Measurements from ENCODE around the gene GSE1.

GSE1 gene

DNA sequence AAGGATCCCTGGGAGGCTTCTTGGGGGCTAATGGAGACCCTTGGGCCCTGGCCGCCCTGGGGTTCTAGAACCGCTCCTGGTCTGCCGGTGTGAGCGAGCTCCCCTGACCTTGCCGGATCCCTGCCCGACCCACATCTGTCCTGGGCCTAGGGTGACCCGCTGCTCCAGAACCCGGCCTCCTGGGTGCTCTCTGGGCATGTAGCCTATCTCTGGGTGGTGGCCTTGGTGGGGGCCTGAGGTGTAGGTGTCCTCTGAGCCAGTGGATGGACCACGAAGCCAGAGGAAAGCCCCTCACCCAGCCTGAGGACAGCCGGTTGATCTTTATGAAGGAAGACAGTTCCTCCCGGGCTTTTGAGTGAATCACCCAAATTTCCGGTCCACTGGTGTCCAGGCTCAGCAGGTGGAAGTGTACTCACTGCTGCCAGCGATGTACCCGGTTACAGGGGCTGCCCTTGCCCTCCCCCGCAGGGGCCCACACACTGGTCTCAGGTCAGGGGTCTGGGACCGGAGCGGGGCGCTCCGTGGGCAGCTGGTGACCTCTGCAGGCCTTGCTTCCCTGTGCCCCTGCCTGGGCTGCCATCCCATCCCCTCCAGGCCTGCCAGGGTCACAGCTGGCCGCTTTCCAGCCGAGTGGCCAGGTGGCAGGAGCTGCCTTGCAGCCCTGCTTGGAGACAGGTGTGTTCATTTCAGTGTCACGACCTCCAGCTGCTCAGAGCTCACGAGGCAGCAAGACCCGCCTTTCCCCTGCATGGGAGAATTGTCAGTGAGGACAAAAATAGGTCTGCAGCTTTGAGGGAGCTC lies 10.5 kb upstream of the GSE1 start:
- no peak for DNase-seq (ENCODE audit: low spot score in 2 of 2)
- no peaks in the 10 kb centered on the region for H3K9me3 ChIP-seq
- H3K27me3 ChIP-seq (ENCODE audit: low read depth) = no peaks in the 10 kb centered on the region
- no peak overlapping the region for H3K4me3 ChIP-seq
- no peaks in the 10 kb centered on the region for H3K36me3 ChIP-seq (replicated peaks)
- peaks cover 15% of the 10 kb centered on the region for H3K4me1 ChIP-seq
- in situ Hi-C loops (cut with MboI; ENCODE audit: low sequenced_read_pairs) = loop anchor here (10.0 kb wide), 1 partner anchor 188 kb away; no protein-coding TSS in a partner anchor

DNA sequence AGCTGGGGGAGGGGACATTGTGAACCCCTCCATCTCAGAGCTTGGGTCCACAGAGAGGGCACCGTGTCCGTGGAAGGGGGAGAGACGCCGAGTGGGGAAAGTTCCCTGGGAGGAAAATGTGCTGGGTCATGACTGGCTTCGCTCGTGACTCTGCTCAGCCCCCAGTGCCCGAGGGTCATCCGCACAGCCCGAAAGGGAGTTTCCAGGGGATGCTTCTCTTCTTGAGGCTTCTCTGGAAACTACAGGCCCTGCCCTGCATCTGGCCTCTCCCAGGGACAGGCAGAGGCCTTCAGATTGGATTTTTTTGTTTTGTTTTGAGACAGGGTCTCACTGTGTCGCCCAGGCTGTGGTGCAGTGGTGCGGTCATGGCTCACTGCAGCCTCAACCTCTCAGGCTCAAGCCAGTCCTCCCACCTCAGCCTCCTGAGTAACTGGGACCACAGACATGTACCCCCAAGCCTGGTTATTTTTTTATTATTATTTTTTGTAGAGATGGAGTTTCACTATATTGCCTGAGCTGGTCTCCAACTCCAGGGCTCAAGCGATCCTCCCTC lies 9.8 kb upstream of the GSE1 start:
- in situ Hi-C loops (cut with MboI; ENCODE audit: low sequenced_read_pairs) = loop anchor here (10.0 kb wide), 1 partner anchor 188 kb away; no protein-coding TSS in a partner anchor
- H3K36me3 ChIP-seq (replicated peaks) = no peaks in the 10 kb centered on the region
- no peaks in the 10 kb centered on the region for H3K27me3 ChIP-seq (ENCODE audit: low read depth)
- H3K9me3 ChIP-seq = no peaks in the 10 kb centered on the region
- no peak for DNase-seq (ENCODE audit: low spot score in 2 of 2)
- H3K4me1 ChIP-seq = peaks cover 19% of the 10 kb centered on the region
- no peak overlapping the region for H3K4me3 ChIP-seq

DNA sequence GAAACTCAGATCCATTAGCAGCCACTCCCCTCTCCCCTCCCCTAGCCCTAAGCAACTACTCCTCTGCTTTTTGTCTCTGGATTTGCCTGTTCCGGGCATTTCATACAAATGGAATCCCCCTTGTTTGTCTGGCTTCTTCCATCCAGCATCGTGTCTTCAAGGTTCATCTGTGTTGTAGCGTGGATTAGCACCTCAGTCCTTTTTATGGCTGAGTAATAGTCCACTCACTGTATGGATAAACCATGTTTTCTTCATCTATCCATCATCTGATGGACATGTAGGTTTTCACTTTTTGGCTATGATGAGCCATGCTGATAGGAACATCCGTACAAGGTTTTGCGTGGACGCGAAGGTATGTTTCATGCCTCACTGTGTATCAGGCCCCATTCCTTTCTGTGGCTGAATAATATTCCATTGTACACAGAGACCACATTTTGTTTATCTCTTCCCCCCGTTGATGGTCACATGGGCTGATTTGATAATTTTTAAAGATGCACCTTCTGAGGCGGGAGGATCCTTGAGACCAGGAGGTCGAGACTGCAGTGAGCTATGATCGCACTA lies 8.9 kb upstream of the GSE1 start:
- H3K4me1 ChIP-seq = peaks cover 19% of the 10 kb centered on the region
- in situ Hi-C loops (cut with MboI; ENCODE audit: low sequenced_read_pairs) = loop anchor here (10.0 kb wide), 1 partner anchor 189 kb away; no protein-coding TSS in a partner anchor

DNA sequence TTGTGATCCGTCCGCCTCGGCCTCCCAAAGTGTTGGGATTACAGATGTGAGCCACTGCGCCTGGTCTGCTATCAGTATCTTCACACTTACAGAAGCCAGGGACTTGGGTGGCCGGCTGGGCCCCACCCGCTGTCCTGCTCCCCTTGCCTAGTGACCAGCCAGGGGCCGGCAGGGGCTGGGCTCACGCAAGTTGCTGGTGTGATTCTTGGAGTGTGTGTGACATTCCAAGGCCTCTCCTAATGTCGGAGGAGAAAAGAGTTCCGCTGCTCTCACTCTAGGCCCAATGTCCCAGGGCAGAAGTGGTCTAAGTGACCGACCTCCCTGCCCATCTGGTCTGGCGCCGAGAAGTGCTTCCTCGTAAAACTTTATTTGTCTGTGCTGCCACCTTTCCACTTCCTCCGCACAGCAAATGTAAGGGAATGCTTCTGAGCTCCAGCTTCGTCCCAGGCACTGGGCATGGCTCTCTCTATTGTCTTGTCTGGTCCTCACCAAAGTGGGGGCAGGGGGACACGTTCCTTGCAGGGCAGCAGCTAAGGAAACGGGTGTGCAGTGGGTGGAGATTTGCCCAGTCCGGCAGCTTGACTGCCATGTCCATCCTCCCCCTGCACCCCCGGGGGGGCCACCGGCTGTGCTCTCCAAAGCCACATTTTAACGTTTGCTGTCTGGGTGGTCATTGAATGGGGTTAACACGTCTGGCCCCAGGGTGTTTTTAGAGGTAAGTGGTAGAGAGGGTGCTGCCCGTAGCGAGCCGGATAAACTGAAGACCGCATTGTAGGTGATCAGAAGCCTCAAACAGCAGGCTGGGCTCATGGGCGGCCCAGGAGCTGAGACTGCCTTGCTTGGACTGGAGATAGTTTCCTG lies 7.8 kb upstream of the GSE1 start:
- H3K36me3 ChIP-seq (replicated peaks) = no peaks in the 10 kb centered on the region
- no peaks in the 10 kb centered on the region for H3K9me3 ChIP-seq
- in situ Hi-C loops (cut with MboI; ENCODE audit: low sequenced_read_pairs) = loop anchor here (5.0 to 10.0 kb wide), 2 partner anchors 48 to 190 kb away; no protein-coding TSS in a partner anchor
- no peak overlapping the region for H3K4me3 ChIP-seq
- DNase-seq (ENCODE audit: low spot score in 2 of 2) = no peak
- peaks cover 23% of the 10 kb centered on the region for H3K4me1 ChIP-seq
- H3K27me3 ChIP-seq (ENCODE audit: low read depth) = no peaks in the 10 kb centered on the region

More for the DNA sequence above, 8.9 kb upstream of the GSE1 start:
- no peak for DNase-seq (ENCODE audit: low spot score in 2 of 2)
- Histone ChIP-seq H3K36me3 (replicated peaks) (no peaks in the 10 kb centered on the region), H3K9me3 (no peaks in the 10 kb centered on the region), H3K4me3 (no peak overlapping the region), H3K27me3 (ENCODE audit: low read depth) (no peaks in the 10 kb centered on the region)

DNA sequence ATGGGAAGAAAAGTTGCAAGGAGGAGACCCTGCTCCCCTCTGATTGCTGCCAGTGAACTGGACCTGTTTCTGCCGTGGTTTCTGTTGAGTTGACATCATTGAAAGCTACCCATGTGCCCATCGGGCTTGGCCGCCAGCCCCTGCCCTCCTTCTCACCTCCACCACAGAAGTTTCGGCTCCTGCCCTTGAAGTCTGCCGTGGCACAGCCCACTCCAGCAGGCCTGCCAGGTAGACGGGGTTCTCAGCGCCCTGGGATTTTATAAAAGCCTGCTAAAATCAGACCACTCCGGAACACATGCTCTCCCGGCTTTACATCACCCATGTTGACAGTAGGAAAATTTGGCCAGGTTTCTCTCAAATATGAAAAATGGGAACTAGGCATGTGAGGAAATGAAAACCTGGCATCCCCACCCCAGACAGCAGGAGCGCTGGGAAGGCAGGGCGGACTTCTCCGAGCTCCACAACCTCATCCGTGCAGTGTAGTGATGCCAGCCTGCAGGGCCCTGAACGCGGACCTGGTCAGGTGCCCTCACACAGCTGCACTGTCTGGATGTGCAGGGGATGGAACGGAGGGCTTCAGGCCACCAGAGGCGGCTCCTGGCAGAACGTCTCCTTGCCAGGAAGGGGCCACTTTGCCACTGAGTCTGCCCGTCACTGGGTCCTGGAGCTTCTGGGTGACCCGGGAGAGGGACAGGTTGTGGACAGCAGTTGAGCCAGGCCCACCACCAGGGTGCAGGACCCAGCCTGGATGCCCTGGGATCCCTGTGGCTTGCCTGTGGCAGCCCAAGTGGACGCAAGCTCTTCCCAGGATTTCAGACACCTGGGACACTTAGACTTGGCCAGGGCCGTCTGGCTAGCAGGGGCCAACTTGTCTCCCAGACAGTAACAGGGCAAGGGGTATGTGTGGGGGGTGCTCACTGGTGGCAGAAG lies 6.9 kb upstream of the GSE1 start:
- in situ Hi-C loops (cut with MboI; ENCODE audit: low sequenced_read_pairs) = loop anchor here (5.0 to 10.0 kb wide), 2 partner anchors 49 to 191 kb away; no protein-coding TSS in a partner anchor
- Histone ChIP-seq H3K4me1 (peaks cover 30% of the 10 kb centered on the region), H3K9me3 (no peaks in the 10 kb centered on the region), H3K27me3 (ENCODE audit: low read depth) (no peaks in the 10 kb centered on the region), H3K36me3 (replicated peaks) (no peaks in the 10 kb centered on the region), H3K4me3 (no peak overlapping the region)
- DNase-seq (ENCODE audit: low spot score in 2 of 2) = no peak

DNA sequence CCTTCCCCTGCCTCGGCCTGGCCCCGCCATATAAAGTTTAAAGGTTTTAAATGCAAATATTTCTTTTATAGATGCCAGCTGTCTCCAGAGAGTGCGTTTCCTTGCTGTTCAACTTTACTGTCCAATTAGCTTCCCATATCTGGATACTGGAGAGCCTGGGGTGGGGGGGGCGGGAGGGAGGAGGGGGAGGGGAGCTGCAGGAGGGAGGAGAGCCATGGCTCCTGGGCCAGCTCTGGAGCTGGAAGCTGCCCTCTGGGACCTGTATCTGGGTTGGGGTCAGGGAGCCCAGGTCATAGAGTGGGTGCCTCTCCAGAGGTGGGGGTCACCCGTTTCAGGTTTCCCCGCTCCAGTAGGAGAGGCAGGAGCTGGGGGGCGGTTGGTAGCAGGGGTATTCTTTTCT lies 6.2 kb upstream of the GSE1 start:
- peak in 1 of 2 experiments; percentile 39 for DNase-seq (ENCODE audit: low spot score in 2 of 2)
- in situ Hi-C loops (cut with MboI; ENCODE audit: low sequenced_read_pairs) = loop anchor here (5.0 to 10.0 kb wide), 2 partner anchors 50 to 192 kb away; no protein-coding TSS in a partner anchor
- Histone ChIP-seq H3K27me3 (ENCODE audit: low read depth) (no peaks in the 10 kb centered on the region), H3K36me3 (replicated peaks) (no peaks in the 10 kb centered on the region), H3K9me3 (no peaks in the 10 kb centered on the region), H3K4me1 (peaks cover 30% of the 10 kb centered on the region), H3K4me3 (peak overlapping the region; percentile 8; the same call in 1 of the 2 replicates)

DNA sequence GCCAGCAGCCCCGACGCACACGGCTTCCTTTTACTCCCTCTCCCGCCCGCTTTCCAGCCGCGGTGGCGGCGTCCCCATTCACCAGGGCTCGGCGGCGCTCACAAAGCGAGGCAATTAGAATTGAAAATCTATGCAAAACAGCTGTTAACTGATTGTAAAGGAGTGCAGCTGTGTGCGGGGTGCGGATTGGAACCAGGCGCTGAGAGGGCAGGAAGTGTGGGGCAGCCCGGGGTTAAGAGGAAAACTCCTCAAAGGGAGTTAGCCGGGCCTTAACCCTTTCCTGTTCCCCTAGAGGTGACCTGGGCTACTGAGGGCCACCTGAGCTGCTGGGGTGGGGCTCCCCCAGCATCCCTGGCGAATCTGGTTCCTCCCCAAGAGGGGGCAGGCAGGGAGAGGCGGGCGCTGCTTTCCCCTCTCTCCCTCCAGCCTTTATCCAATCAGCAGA lies 5.8 kb upstream of the GSE1 start:
- no peaks in the 10 kb centered on the region for H3K27me3 ChIP-seq (ENCODE audit: low read depth)
- H3K4me3 ChIP-seq = peak overlapping the region; percentile 8; the same call in 1 of the 2 replicates
- in situ Hi-C loops (cut with MboI; ENCODE audit: low sequenced_read_pairs) = loop anchor here (5.0 to 10.0 kb wide), 2 partner anchors 50 to 193 kb away; no protein-coding TSS in a partner anchor
- no peaks in the 10 kb centered on the region for H3K36me3 ChIP-seq (replicated peaks)
- H3K4me1 ChIP-seq = peaks cover 30% of the 10 kb centered on the region
- H3K9me3 ChIP-seq = no peaks in the 10 kb centered on the region
- DNase-seq (ENCODE audit: low spot score in 2 of 2) = peak; percentile 69 to 84

DNA sequence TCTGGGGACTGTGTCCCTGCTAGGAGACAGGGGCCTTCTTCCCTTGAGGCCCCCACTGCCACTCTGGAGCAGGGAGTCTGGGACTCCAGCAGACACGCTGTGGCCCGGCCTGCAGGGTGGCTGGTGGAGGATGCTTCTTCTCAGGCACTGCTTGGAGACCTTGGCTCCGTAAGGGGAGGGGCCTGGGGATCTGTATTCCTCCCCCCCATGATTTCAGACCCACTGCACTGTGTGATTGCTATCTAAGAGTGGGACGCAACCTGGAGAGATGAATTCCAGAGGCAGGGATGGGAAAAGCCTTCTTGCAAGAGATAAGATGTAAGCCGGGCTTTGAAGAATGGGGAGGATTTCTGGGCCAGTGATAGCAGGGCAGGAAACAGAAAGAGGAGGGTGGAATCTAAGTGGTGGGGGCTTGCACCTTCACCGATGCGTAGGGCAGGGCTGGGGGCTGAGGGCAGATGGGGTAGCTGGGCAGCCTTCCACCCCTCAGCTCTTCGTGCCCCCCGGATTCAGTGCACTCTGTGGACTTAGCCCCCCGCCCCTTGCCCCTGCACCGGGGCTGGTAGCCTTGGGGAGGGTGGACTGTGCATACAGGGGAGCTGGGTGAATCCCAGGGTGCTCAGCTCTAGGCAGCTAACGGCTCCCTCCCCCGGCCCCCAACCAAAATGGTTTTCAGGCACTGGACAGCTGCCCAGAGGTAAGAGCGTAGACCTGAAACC lies 5.2 kb upstream of the GSE1 start:
- H3K9me3 ChIP-seq = no peaks in the 10 kb centered on the region
- H3K27me3 ChIP-seq (ENCODE audit: low read depth) = no peaks in the 10 kb centered on the region
- H3K4me1 ChIP-seq = peaks cover 30% of the 10 kb centered on the region
- H3K4me3 ChIP-seq = no peak overlapping the region
- no peaks in the 10 kb centered on the region for H3K36me3 ChIP-seq (replicated peaks)
- DNase-seq (ENCODE audit: low spot score in 2 of 2) = no peak
- in situ Hi-C loops (cut with MboI; ENCODE audit: low sequenced_read_pairs) = loop anchor here (5.0 to 10.0 kb wide), 2 partner anchors 51 to 193 kb away; no protein-coding TSS in a partner anchor

DNA sequence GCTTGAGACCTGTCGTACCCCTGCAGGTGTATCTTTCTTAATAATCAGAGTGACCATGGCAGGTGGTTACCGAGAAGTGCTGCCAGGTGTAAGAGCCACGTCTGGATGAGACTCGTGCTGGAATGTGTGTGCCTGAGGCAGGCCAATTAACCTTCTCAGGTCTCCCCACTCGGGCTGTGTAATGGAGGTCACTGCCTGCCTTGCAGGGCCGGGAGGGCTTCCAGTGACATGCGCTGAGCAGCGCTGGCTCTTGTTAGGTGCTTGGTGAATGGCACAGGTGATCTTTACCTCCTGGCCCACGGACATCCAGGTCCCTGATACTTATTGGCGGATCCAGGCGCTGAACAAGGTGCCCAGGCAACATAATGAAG lies 4.6 kb upstream of the GSE1 start:
- Histone ChIP-seq H3K4me3 (no peak overlapping the region), H3K4me1 (peaks cover 30% of the 10 kb centered on the region), H3K36me3 (replicated peaks) (no peaks in the 10 kb centered on the region), H3K27me3 (ENCODE audit: low read depth) (no peaks in the 10 kb centered on the region), H3K9me3 (no peaks in the 10 kb centered on the region)
- in situ Hi-C loops (cut with MboI; ENCODE audit: low sequenced_read_pairs) = loop anchor here (5.0 to 10.0 kb wide), 2 partner anchors 51 to 194 kb away; no protein-coding TSS in a partner anchor
- no peak for DNase-seq (ENCODE audit: low spot score in 2 of 2)

DNA sequence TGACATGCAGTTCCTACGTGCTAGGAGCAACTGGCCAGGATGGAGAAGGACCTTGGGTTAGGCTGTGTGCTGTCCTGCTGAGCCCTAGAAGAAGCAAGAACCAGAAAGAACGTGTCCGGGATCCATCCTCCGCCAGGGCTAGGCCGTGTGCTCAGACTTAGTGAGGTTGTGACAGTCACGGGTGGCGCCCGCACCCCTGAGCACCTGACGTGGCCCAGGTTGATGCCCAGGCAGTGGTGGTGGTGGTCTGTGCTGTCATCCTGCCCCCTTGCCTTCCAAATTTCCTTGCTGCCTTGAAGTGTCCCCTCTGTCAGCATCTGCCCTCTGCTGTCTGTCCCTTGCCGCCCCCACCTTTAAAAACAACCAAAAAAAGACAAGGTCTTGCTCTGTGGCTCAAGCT lies 4.2 kb upstream of the GSE1 start:
- in situ Hi-C loops (cut with MboI; ENCODE audit: low sequenced_read_pairs) = loop anchor here (5.0 to 10.0 kb wide), 2 partner anchors 52 to 194 kb away; no protein-coding TSS in a partner anchor
- peaks cover 30% of the 10 kb centered on the region for H3K4me1 ChIP-seq

DNA sequence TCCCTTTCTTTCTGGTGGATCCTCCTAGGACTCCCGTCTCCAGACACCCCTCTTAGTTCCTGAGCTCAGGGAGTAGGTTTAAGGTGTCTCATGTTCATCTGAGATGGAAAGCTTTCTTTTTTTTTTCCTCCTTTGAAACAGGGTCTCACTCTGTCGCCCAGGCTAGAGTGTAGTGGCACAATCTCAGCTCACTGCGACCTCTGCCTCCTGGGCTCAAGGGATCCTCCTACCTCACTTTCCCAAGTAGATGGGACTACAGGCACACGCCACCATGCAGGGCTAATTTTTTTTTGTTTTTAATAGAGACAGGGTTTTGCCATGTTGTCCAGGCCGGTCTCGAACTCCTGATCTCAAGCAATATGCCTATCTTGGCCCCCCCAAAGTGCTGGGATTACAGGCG lies 3.6 kb upstream of the GSE1 start:
- DNase-seq (ENCODE audit: low spot score in 2 of 2) = no peak
- Histone ChIP-seq H3K27me3 (ENCODE audit: low read depth) (no peaks in the 10 kb centered on the region), H3K4me1 (peaks cover 30% of the 10 kb centered on the region), H3K36me3 (replicated peaks) (no peaks in the 10 kb centered on the region), H3K4me3 (no peak overlapping the region), H3K9me3 (no peaks in the 10 kb centered on the region)
- in situ Hi-C loops (cut with MboI; ENCODE audit: low sequenced_read_pairs) = loop anchor here (5.0 to 10.0 kb wide), 2 partner anchors 52 to 195 kb away; no protein-coding TSS in a partner anchor

More for the DNA sequence above, 4.2 kb upstream of the GSE1 start:
- no peak overlapping the region for H3K4me3 ChIP-seq
- H3K27me3 ChIP-seq (ENCODE audit: low read depth) = no peaks in the 10 kb centered on the region
- no peaks in the 10 kb centered on the region for H3K9me3 ChIP-seq
- DNase-seq (ENCODE audit: low spot score in 2 of 2) = no peak
- H3K36me3 ChIP-seq (replicated peaks) = no peaks in the 10 kb centered on the region

DNA sequence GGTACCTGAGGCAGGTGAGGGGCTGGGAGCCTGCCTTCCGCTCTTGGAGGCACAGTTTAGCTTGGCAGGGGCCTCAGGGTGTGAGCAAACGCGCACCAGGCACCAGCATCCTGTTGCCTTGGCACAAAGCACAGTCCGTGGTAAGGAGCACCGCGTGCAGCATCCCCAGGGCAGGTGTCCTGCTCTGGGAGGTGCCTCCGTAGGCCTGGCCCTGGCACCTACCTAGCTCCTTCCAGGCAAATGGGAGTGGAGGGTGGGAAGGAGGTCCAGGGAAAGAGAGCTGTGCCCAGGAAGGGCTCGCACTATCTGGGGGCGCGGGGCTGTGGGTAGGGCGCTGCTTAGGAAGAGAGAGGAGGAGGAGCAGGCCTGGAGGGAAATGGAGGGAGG lies 3.1 kb upstream of the GSE1 start:
- no peaks in the 10 kb centered on the region for H3K36me3 ChIP-seq (replicated peaks)
- in situ Hi-C loops (cut with MboI; ENCODE audit: low sequenced_read_pairs) = loop anchor here (10.0 kb wide), 1 partner anchor 495 kb away; the partner anchor contains the start of gene CIBAR2
- DNase-seq (ENCODE audit: low spot score in 2 of 2) = no peak
- peaks cover 32% of the 10 kb centered on the region for H3K4me1 ChIP-seq
- no peaks in the 10 kb centered on the region for H3K9me3 ChIP-seq
- no peak overlapping the region for H3K4me3 ChIP-seq
- no peaks in the 10 kb centered on the region for H3K27me3 ChIP-seq (ENCODE audit: low read depth)

Data from HAP-1 (cell line).